Osteoblast (primary cell): Measurements from ENCODE around the gene DZIP1L. TPM values are rescaled to one million over a fixed set of nuclear protein-coding genes. Genes with fewer than 3 reads are reported as not detected.
"Not testable (repeated sequence)": the region's sequence is repeated elsewhere in the genome, so short reads cannot be mapped to it uniquely, and the experiment has no call there.

ENCODE experiments used
- DNase-seq: peaks from one replicate; pipeline ENCODE4 v3.0.0; 2011; ENCODE audit warnings: low spot score, mixed read lengths; ENCODE audit not compliant: insufficient read length; ENCODE audit errors: missing footprints
- H2AFZ ChIP-seq: 2 replicates; pipeline ENCODE4 v1.6.0; 2011; ENCODE audit warnings: mild to moderate bottlenecking, low read length
- H3K27ac ChIP-seq: 2 replicates; pipeline ENCODE4 v1.5.1; 2011; ENCODE audit warnings: mild to moderate bottlenecking, low read depth, low read length, moderate library complexity
- H3K27me3 ChIP-seq: 2 replicates; pipeline ENCODE4 v1.6.0; 2012; ENCODE audit warnings: mild to moderate bottlenecking, control low read depth, inconsistent platforms, low read length, moderate library complexity; ENCODE audit not compliant: insufficient read depth
- H3K36me3 ChIP-seq: 2 replicates; pipeline ENCODE4 v1.5.1; 2011; ENCODE audit warnings: mild to moderate bottlenecking, low read length, control low read depth, moderate library complexity; ENCODE audit not compliant: insufficient read depth
- H3K4me1 ChIP-seq: 2 replicates; pipeline ENCODE4 v1.5.1; 2011; ENCODE audit warnings: mild to moderate bottlenecking, low read length, control low read depth, moderate library complexity; ENCODE audit not compliant: insufficient read depth
- H3K4me2 ChIP-seq: 2 replicates; pipeline ENCODE4 v1.6.0; 2011; ENCODE audit warnings: mild to moderate bottlenecking, low read length; ENCODE audit not compliant: insufficient read depth
- H3K4me3 ChIP-seq: fragments of 200-600 bp; sonication (generic); 3 replicates; pipeline ENCODE4 v1.5.1; 2012; ENCODE audit warnings: mild to moderate bottlenecking, low read length, inconsistent platforms; ENCODE audit not compliant: insufficient read depth
- H3K79me2 ChIP-seq: 2 replicates; pipeline ENCODE4 v1.6.0; 2012; ENCODE audit warnings: mild to moderate bottlenecking, low read length, control low read depth, inconsistent platforms; ENCODE audit not compliant: insufficient read depth
- H3K9me3 ChIP-seq: 2 replicates; pipeline ENCODE4 v1.5.1; 2011; ENCODE audit warnings: low read depth, low read length, control low read depth
- H4K20me1 ChIP-seq: 2 replicates; pipeline ENCODE4 v1.6.0; 2012; ENCODE audit warnings: mild to moderate bottlenecking, low read length, control low read depth; ENCODE audit not compliant: insufficient read depth
- CTCF ChIP-seq: IDR thresholded peaks from 2 replicates; pipeline ENCODE4 v1.5.1; 2011; ENCODE audit warnings: mild to moderate bottlenecking, low read depth, low read length, moderate library complexity; ENCODE audit errors: extremely low read depth
- total RNA-seq: library from RNA; depleted of rRNA; stranded (reverse); fragments of >200 nt; gene quantifications from 2 replicates; pipeline ENCODE4 v1.2.3, GENCODE V29; 2012

DZIP1L gene
- total RNA-seq, 1 donor, result 42.3 TPM

- no peaks in the 10 kb centered on the region for H3K27me3 ChIP-seq
Measured at GRCh38 chr3:138154534-138154933, 39.1 kb upstream of the DZIP1L start.

DNA sequence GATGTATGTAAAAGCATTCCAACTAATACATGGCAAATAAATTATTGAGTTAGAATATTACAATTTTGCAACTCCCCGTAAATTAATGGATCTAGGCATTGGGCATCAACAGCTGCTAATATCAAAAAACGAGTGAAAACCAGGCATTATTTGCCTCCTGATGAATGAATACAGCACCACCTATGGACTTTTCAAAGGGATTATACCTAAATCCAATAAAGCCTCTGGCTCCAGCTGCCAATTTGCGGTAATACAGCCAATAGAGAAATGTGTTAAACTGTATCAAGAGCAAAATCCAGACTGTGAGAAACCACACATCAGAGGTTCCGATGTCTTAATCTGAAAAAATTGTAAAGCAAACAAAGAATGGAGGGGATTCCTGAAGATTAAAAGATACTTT, 33.1 kb upstream of the DZIP1L start:
- peak; percentile 38 for DNase-seq
- no peaks in the 10 kb centered on the region for H3K4me1 ChIP-seq

More at GRCh38 chr3:138154534-138154933, 39.1 kb upstream of the DZIP1L start:
- TF ChIP-seq CTCF, result no peak
- H3K79me2 ChIP-seq, result no peaks in the 10 kb centered on the region
- no peak for DNase-seq
- no peak overlapping the region for H3K4me2 ChIP-seq
- no peak overlapping the region for H3K4me3 ChIP-seq
- H3K9me3 ChIP-seq, result no peaks in the 10 kb centered on the region
- H3K36me3 ChIP-seq, result no peaks in the 10 kb centered on the region
- H4K20me1 ChIP-seq, result no peaks in the 10 kb centered on the region
- no peaks in the 10 kb centered on the region for H3K4me1 ChIP-seq
- H3K27ac ChIP-seq, result no peak overlapping the region
- no peak overlapping the region for H2AFZ ChIP-seq

GRCh38 chr3:138142181-138142580, 26.8 kb upstream of the DZIP1L start:
- DNase-seq, H3K9me3 ChIP-seq, H3K36me3 ChIP-seq, H3K4me2 ChIP-seq, H3K4me1 ChIP-seq, H3K4me3 ChIP-seq, H3K27ac ChIP-seq, H3K79me2 ChIP-seq, H4K20me1 ChIP-seq, H3K27me3 ChIP-seq, H2AFZ ChIP-seq: not testable (repeated sequence)

More for the DNA sequence above, 33.1 kb upstream of the DZIP1L start:
- H3K4me2 ChIP-seq, result no peak overlapping the region
- no peaks in the 10 kb centered on the region for H3K9me3 ChIP-seq
- H3K4me3 ChIP-seq, result no peak overlapping the region
- H2AFZ ChIP-seq, result no peak overlapping the region
- TF ChIP-seq CTCF, result no peak
- no peaks in the 10 kb centered on the region for H4K20me1 ChIP-seq
- H3K36me3 ChIP-seq, result no peaks in the 10 kb centered on the region
- H3K27me3 ChIP-seq, result no peaks in the 10 kb centered on the region
- H3K27ac ChIP-seq, result no peak overlapping the region
- H3K79me2 ChIP-seq, result no peaks in the 10 kb centered on the region

DNA sequence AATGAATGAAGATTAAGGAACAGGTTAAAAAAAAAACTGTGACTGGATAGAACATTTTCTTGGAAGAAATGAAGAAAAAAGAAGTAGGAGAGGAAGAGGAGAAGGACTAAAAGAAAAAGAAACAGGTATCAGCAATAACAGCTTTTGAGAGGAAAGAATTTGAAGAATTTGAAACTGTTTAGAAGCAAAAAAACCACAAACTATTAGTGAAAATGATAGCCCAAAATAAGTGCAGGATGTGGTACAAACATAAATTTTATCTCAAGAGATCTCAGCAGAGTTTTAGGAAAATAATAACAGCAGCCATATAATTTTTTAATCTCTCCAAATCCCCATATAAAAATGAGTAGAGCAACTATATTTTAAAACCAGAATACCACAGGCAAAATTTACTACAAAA, 25.5 kb upstream of the DZIP1L start:
- no peak overlapping the region for H3K4me3 ChIP-seq
- H3K27me3 ChIP-seq, result peaks cover 2% of the 10 kb centered on the region
- H3K9me3 ChIP-seq, result no peaks in the 10 kb centered on the region
- H3K27ac ChIP-seq, result no peak overlapping the region
- no peak overlapping the region for H3K4me2 ChIP-seq
- H3K79me2 ChIP-seq, result no peaks in the 10 kb centered on the region
- no peaks in the 10 kb centered on the region for H4K20me1 ChIP-seq
- DNase-seq, result no peak
- no peak for TF ChIP-seq CTCF
- no peaks in the 10 kb centered on the region for H3K4me1 ChIP-seq
- no peaks in the 10 kb centered on the region for H3K36me3 ChIP-seq
- H2AFZ ChIP-seq, result no peak overlapping the region
